ENCODE results near the gene RERE.

The RERE gene

GRCh38 chr1:8497210-8497819, 320.1 kb downstream of the RERE start:
- TF ChIP-seq CTCF (conservative IDR thresholded peaks at IDR 0.05; ENCODE audit: control insufficient read depth, insufficient read depth, low read depth, low read length): no peak
- DNase-seq (ENCODE audit: low read depth): peak; percentile 91
- H3K4me3 ChIP-seq (ENCODE audit: control insufficient read depth, low read depth, low read length): no peak overlapping the region

DNA sequence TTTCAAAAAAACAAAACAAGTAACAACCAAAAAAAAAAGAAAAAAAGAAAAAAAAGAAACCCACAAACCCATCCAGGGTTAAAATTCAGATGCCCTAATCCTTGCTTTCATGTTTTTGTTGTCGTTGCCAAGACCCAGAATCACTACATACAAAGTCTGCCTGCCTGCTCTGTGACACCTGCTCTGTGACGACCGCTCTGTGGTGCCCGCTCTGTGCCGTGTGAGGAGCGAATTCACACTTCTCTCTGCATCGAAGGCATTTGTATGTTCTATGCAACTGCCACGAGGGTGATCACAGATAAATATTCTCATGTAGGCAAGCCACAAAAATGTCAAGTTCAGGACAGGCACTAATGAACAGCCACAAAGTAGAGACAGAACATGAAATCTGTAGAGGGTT, 321.0 kb downstream of the RERE start:
- no peak for TF ChIP-seq CTCF (conservative IDR thresholded peaks at IDR 0.05; ENCODE audit: control insufficient read depth, insufficient read depth, low read depth, low read length)
- no peak for DNase-seq (ENCODE audit: low read depth)
- no peak overlapping the region for H3K4me3 ChIP-seq (ENCODE audit: control insufficient read depth, low read depth, low read length)

GRCh38 chr1:8495928-8496401, 321.5 kb downstream of the RERE start:
- DNase-seq (ENCODE audit: low read depth): peak; percentile 33
- TF ChIP-seq CTCF (conservative IDR thresholded peaks at IDR 0.05; ENCODE audit: control insufficient read depth, insufficient read depth, low read depth, low read length): no peak
- H3K4me3 ChIP-seq (ENCODE audit: control insufficient read depth, low read depth, low read length): no peak overlapping the region

- no peak for TF ChIP-seq CTCF (conservative IDR thresholded peaks at IDR 0.05; ENCODE audit: control insufficient read depth, insufficient read depth, low read depth, low read length)
These were observed 322.8 kb downstream of the RERE start for GRCh38 chr1:8494681-8495080.

DNA sequence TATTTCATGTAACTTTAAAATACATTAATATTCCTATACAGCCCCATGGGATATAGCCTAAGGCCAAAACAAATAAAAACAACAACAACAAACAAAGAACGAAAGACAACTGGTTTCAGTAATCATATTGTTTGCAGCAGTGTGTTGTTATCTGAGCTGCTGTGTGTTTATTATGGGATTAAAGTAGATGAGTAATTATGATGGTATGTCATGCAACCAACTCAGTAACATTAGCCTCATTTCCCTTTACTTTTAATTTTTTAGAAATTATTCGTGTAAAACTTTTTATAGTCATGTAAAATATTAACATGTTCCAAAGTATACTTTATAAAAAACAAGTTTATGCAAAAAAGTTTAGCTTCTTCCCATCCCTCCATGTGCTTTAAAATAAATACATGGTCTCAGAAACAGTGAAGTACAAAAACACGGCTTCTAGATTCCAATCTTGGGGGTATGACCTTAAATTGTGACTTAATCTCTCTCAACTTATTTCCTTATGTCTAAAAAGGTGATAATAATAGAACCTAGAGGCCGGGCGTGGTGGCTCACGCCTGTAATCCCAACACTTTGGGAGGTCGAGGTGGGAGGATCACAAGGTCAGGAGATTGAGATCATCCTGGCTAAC, 323.4 kb downstream of the RERE start:
- no peak overlapping the region for H3K4me3 ChIP-seq (ENCODE audit: control insufficient read depth, low read depth, low read length)
- TF ChIP-seq CTCF (conservative IDR thresholded peaks at IDR 0.05; ENCODE audit: control insufficient read depth, insufficient read depth, low read depth, low read length): no peak
- peak; percentile 28 for DNase-seq (ENCODE audit: low read depth)

More at GRCh38 chr1:8494681-8495080, 322.8 kb downstream of the RERE start:
- DNase-seq (ENCODE audit: low read depth): no peak
- no peak overlapping the region for H3K4me3 ChIP-seq (ENCODE audit: control insufficient read depth, low read depth, low read length)

- no peak for TF ChIP-seq CTCF (conservative IDR thresholded peaks at IDR 0.05; ENCODE audit: control insufficient read depth, insufficient read depth, low read depth, low read length)
- DNase-seq (ENCODE audit: low read depth): no peak
- no peak overlapping the region for H3K4me3 ChIP-seq (ENCODE audit: control insufficient read depth, low read depth, low read length)
These were observed 330.2 kb downstream of the RERE start for GRCh38 chr1:8487249-8487648.
